ES-I3 (cell line): ENCODE data around the gene BBS12.

Source experiments
- H3K36me3 ChIP-seq: 2 replicates; pipeline ENCODE4 v1.6.1; 2013; ENCODE audit warnings: mild to moderate bottlenecking, low read length, control low read depth, moderate library complexity; ENCODE audit not compliant: insufficient read depth
- H3K4me1 ChIP-seq: 2 replicates; pipeline ENCODE4 v1.6.1; 2013; ENCODE audit warnings: mild to moderate bottlenecking, control low read depth, low read length; ENCODE audit not compliant: insufficient read depth
- H3K9ac ChIP-seq: 2 replicates; pipeline ENCODE4 v1.6.1; 2013; ENCODE audit warnings: low read depth, mild to moderate bottlenecking, low read length, moderate library complexity
- H3K9me3 ChIP-seq: 2 replicates; pipeline ENCODE4 v1.6.1; 2013; ENCODE audit warnings: mild to moderate bottlenecking, low read length, moderate library complexity; ENCODE audit not compliant: control insufficient read depth, insufficient read depth

The BBS12 gene

GRCh38 chr4:122732329-122733026, at the start of gene BBS12:
BBS12 (plus strand) TSS chr4:122732704; CDS start chr4:122741893, 9,189 bp downstream.
- no peaks in the 10 kb centered on the region for H3K9me3 ChIP-seq
- H3K9ac ChIP-seq, result peak within 1 kb of the TSS; percentile 87
- H3K36me3 ChIP-seq, result no peaks in the 10 kb centered on the region
- no peaks in the 10 kb centered on the region for H3K4me1 ChIP-seq

GRCh38 chr4:122686691-122687090, 45.8 kb upstream of the BBS12 start:
- Histone ChIP-seq H3K36me3 (no peaks in the 10 kb centered on the region), H3K9me3 (no peaks in the 10 kb centered on the region), H3K4me1 (no peaks in the 10 kb centered on the region), H3K9ac (no peak overlapping the region)

- Histone ChIP-seq H3K9me3 (no peaks in the 10 kb centered on the region), H3K4me1 (no peaks in the 10 kb centered on the region), H3K9ac (no peak overlapping the region), H3K36me3 (no peaks in the 10 kb centered on the region)
Observed at GRCh38 chr4:122687531-122688061, 44.9 kb upstream of the BBS12 start.

DNA sequence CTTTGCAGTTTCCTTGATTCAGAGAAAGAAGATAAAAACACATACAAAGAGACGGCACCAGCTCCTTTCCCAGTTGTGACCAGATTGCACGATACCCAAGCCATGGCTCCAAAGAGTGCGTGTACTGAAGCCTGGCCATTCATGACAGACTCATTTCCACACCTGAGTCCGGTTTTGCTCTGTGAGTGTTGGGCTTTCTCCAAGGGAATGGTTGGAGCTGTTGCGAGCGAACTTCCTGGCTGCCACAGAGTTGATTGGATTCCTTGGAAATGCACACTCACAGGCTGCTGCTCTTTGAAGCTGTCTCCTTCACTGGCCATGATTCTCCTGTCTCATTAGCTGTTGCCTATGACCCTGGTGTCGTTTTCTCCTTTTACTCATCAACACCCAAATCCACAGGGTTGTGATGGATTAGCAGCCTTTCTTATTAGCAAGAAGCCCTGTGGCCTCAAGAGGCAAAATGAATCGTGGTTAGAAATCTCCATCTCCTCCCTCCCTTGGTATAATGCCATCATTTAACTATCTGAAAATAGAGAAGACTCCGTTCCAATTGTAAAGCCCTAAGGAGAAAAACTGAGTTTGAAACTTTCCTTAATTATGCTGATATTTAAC, 43.9 kb upstream of the BBS12 start:
- Histone ChIP-seq H3K36me3 (no peaks in the 10 kb centered on the region), H3K4me1 (no peaks in the 10 kb centered on the region), H3K9me3 (no peaks in the 10 kb centered on the region), H3K9ac (no peak overlapping the region)

DNA sequence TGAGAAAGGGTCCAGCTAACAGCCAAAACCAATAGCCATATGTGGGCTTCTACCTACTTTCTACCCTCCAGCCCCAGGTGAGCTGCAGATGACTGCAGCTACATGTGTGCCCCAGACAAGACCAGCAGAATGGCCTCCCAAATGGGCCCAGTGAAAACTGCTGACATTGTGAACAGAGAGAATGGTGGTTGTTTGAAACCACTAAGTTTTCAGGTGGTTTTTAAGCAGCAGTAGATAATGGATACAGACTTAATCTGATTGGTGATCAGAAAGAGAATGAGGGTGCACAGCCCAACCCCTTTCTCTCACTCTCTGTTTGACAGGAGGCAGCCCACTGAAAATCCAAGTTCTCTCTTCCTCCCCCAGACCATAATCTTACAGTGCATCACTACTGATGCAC, 42.5 kb upstream of the BBS12 start:
- Histone ChIP-seq H3K4me1 (no peaks in the 10 kb centered on the region), H3K36me3 (no peaks in the 10 kb centered on the region), H3K9ac (no peak overlapping the region), H3K9me3 (no peaks in the 10 kb centered on the region)

GRCh38 chr4:122691988-122692387, 40.5 kb upstream of the BBS12 start:
- H3K36me3 ChIP-seq, result no peaks in the 10 kb centered on the region

DNA sequence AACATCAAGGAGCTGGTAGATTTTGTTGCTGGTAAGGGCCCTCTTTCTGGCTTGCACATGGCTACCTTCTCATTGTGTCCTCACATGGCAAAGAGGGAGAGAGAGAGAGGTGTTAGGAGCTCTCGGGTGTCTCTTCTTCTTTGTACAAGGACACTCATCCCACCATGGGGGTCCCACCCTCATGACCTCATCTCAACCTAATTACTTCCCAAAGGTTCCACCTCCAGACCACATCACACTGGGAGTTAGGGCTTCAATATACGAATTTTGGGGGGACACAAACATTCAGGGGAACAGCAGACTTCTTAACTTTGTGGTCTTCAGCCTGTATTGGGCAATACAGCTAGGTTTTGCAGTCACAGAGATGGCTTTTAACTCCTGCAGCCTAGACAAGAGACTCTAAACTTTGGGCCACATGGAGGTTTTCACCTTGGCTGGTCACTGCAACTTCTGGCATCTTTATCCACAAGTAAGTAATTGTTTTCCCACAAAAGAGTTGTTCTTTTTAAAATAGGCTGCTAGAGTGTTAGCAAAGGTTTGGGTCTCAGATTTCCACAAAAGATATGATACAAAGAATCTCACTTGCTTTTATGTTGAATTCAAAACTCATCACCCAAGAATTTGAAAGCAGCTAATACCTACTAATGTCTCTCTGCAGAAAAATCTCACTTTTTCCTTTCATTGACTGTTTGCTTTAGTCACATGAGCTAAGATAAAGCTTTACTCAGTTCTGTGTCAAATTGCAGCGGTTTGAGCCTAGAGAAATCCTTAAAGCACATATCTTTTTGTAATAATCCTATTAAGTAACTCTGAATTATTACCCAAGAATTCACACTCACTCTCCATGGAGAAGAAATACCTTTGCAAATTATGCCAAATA, 39.6 kb upstream of the BBS12 start:
- H3K9me3 ChIP-seq, result no peaks in the 10 kb centered on the region
- no peaks in the 10 kb centered on the region; the same call in 1 of the 2 replicates for H3K4me1 ChIP-seq
- no peak overlapping the region for H3K9ac ChIP-seq
- no peaks in the 10 kb centered on the region for H3K36me3 ChIP-seq

More at GRCh38 chr4:122691988-122692387, 40.5 kb upstream of the BBS12 start:
- Histone ChIP-seq H3K9me3 (no peaks in the 10 kb centered on the region), H3K4me1 (no peaks in the 10 kb centered on the region; the same call in 1 of the 2 replicates), H3K9ac (no peak overlapping the region)

DNA sequence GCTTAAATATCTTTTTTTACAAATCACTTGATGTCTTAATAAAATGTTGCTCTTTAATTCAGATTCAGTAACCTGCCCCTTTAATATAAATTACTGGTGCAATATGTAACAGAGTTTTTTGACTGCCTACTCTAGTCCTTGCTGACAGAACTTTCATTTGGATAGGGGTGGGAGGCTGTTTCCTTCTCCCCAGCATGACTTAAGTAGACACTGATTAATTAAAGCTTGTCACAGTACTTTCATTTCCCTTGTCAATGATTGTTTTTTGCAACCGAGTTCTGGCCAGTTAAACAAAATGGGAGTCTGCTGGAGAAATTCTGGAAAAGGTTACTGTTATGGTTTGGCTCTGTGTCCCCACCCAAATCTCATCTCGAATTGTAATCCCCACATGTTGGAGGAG, 37.3 kb upstream of the BBS12 start:
- no peaks in the 10 kb centered on the region; the same call in 1 of the 2 replicates for H3K4me1 ChIP-seq
- no peaks in the 10 kb centered on the region for H3K9me3 ChIP-seq

GRCh38 chr4:122700178-122700725, 32.3 kb upstream of the BBS12 start:
- H3K4me1 ChIP-seq, result no peaks in the 10 kb centered on the region; the same call in none of the 2 replicates
- no peaks in the 10 kb centered on the region for H3K9me3 ChIP-seq
- H3K36me3 ChIP-seq, result no peaks in the 10 kb centered on the region
- H3K9ac ChIP-seq, result no peak overlapping the region

More for the DNA sequence above, 37.3 kb upstream of the BBS12 start:
- Histone ChIP-seq H3K9ac (no peak overlapping the region), H3K36me3 (no peaks in the 10 kb centered on the region)

GRCh38 chr4:122701061-122701460, 31.4 kb upstream of the BBS12 start:
- Histone ChIP-seq H3K36me3 (no peaks in the 10 kb centered on the region), H3K4me1 (no peaks in the 10 kb centered on the region; the same call in none of the 2 replicates), H3K9me3 (no peaks in the 10 kb centered on the region), H3K9ac (no peak overlapping the region)

DNA sequence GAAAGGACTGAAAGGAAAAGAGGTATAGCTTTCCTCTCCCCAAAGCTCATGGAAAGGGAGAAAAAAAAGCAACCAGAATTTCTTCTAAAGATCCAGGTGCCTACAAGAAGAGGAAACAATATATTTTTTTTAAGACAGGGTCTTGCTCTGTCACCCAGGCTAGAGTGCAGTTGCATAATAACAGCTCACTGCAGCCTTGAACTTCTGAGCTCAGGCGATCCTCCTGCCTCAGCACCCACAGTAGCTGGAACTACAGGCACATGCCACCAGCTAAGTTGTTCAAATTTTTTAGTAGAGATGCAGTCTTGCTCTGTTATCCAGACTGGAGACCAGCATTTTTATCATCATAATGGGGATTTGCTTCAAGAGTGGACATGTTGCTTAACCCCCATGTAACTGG, 30.5 kb upstream of the BBS12 start:
- H3K9me3 ChIP-seq, result no peaks in the 10 kb centered on the region
- H3K4me1 ChIP-seq, result no peaks in the 10 kb centered on the region; the same call in 1 of the 2 replicates
- no peak overlapping the region for H3K9ac ChIP-seq
- H3K36me3 ChIP-seq, result no peaks in the 10 kb centered on the region

GRCh38 chr4:122702939-122703338, 29.6 kb upstream of the BBS12 start:
- H3K9ac ChIP-seq, result no peak overlapping the region
- H3K36me3 ChIP-seq, result no peaks in the 10 kb centered on the region
- H3K9me3 ChIP-seq, result no peaks in the 10 kb centered on the region
- H3K4me1 ChIP-seq, result no peaks in the 10 kb centered on the region; the same call in 1 of the 2 replicates

GRCh38 chr4:122703868-122704267, 28.6 kb upstream of the BBS12 start:
- H3K9me3 ChIP-seq, result no peaks in the 10 kb centered on the region
- no peak overlapping the region for H3K9ac ChIP-seq
- H3K36me3 ChIP-seq, result no peaks in the 10 kb centered on the region
- no peaks in the 10 kb centered on the region; the same call in 1 of the 2 replicates for H3K4me1 ChIP-seq

GRCh38 chr4:122705009-122705408, 27.5 kb upstream of the BBS12 start:
- Histone ChIP-seq H3K9me3 (no peaks in the 10 kb centered on the region), H3K4me1 (no peaks in the 10 kb centered on the region; the same call in 1 of the 2 replicates), H3K9ac (no peak overlapping the region), H3K36me3 (no peaks in the 10 kb centered on the region)
